Right lung (tissue), 5 donors: ENCODE measurements around the gene GARNL3. TPM values are rescaled to one million over a fixed set of nuclear protein-coding genes. Genes with fewer than 3 reads are reported as not detected.
A peak's percentile ranks its signal among the peaks of the same experiment; 100 is the strongest.

Source experiments
- DNase-seq, 2 donors: peaks; one replicate each; pipeline ENCODE4 v3.0.0-alpha.2; 2013
- polyA plus RNA-seq, 5 donors: library from polyadenylated mRNA; unstranded; fragments of 120-200 nt; gene quantifications; one replicate each; pipeline versions ENCODE4 v1.2.1 to v1.2.3, GENCODE V29; 2013; ENCODE audit warnings: inconsistent platforms in 1 of 5, low replicate concordance in 1 of 5; ENCODE audit not compliant: insufficient read length in 5 of 5, insufficient read depth in 1 of 5

GARNL3 gene
- polyA plus RNA-seq, 5 donors: 28.3 to 38.1 (median 32.5) TPM

- DNase-seq: no peak
Observed at GRCh38 chr9:127273326-127273725, 8.8 kb downstream of the GARNL3 start.

GRCh38 chr9:127277099-127277498, 12.5 kb downstream of the GARNL3 start:
- DNase-seq: no peak

GRCh38 chr9:127277770-127278169, 13.2 kb downstream of the GARNL3 start:
- DNase-seq: no peak

- DNase-seq: no peak
Observed at GRCh38 chr9:127278372-127278771, 13.8 kb downstream of the GARNL3 start.

GRCh38 chr9:127279717-127280285, 15.2 kb downstream of the GARNL3 start:
- no peak for DNase-seq

GRCh38 chr9:127280880-127281660, 16.5 kb downstream of the GARNL3 start:
- DNase-seq: no peak

GRCh38 chr9:127281891-127282290, 17.3 kb downstream of the GARNL3 start:
- DNase-seq: no peak

- no peak for DNase-seq
Observed at GRCh38 chr9:127282611-127283010, 18.0 kb downstream of the GARNL3 start.

GRCh38 chr9:127283135-127283534, 18.6 kb downstream of the GARNL3 start:
- DNase-seq: no peak

- no peak for DNase-seq
Observed at GRCh38 chr9:127283917-127284497, 19.4 kb downstream of the GARNL3 start.

GRCh38 chr9:127285965-127286364, 21.4 kb downstream of the GARNL3 start:
- DNase-seq: no peak

GRCh38 chr9:127290561-127291065, 26.0 kb downstream of the GARNL3 start:
- DNase-seq: no peak

GRCh38 chr9:127291246-127291778, 26.7 kb downstream of the GARNL3 start:
- DNase-seq: no peak

GRCh38 chr9:127292415-127292814, 27.8 kb downstream of the GARNL3 start:
- no peak for DNase-seq

GRCh38 chr9:127293328-127293727, 28.8 kb downstream of the GARNL3 start:
- no peak for DNase-seq

GRCh38 chr9:127293767-127294166, 29.2 kb downstream of the GARNL3 start:
- no peak for DNase-seq

GRCh38 chr9:127295005-127295404, 30.4 kb downstream of the GARNL3 start:
- DNase-seq: no peak

- no peak for DNase-seq
Observed at GRCh38 chr9:127300886-127301447, 36.4 kb downstream of the GARNL3 start.

- no peak for DNase-seq
Observed at GRCh38 chr9:127303830-127304229, 39.3 kb downstream of the GARNL3 start.

- peak; percentile 33 to 44 for DNase-seq
Observed at GRCh38 chr9:127305206-127305837, 40.7 kb downstream of the GARNL3 start.

GRCh38 chr9:127305838-127306226, 41.3 kb downstream of the GARNL3 start:
- DNase-seq: no peak

- DNase-seq: no peak
Observed at GRCh38 chr9:127307802-127308201, 43.2 kb downstream of the GARNL3 start.
